GM12878 (cell line): ENCODE data around the gene ATP12A. TPM values are rescaled to one million over a fixed set of nuclear protein-coding genes. Genes with fewer than 3 reads are reported as not detected.

Source experiments
- ATAC-seq: fragments of 200-7000 bp; cut with Tn5 transposase; 3 replicates; pipeline ENCODE4 v1.9.1; 2020; ENCODE audit warnings: mild to moderate bottlenecking, moderate library complexity
- BruUV-seq: library from RNA; stranded (reverse); fragments of 400-500 nt; replicated peaks from 2 replicates; lab custom pipeline; 2021; lab: Mats Ljungman, UMichigan
- CTCF ChIA-PET: fragments of 300-600 bp; sonication (Branson Sonifier 250); formaldehyde crosslinking; extraction: SDS; loops from one replicate; lab custom pipeline; 2021; ENCODE audit warnings: inconsistent platforms; lab: Yijun Ruan, JAX
- POLR2A ChIA-PET: fragments of 350-600 bp; formaldehyde crosslinking; extraction: SDS; loops from one replicate; lab custom pipeline; 2021; ENCODE audit warnings: inconsistent platforms; lab: Charles Lee
- RAD21 ChIA-PET: fragments of 300-600 bp; sonication (Branson Sonifier 250); formaldehyde crosslinking; loops from one replicate; lab custom pipeline; 2023; ENCODE audit warnings: antibody characterized with exemption; ENCODE audit not compliant: unreplicated experiment; lab: Charles Lee
- SMC1A ChIA-PET: fragments of 300-600 bp; sonication (Branson Sonifier 250); formaldehyde crosslinking; loops from one replicate; lab custom pipeline; 2023; ENCODE audit not compliant: unreplicated experiment, uncharacterized antibody; lab: Charles Lee
- DNase-seq: peaks from one replicate; pipeline ENCODE4 v3.0.0-alpha.2; 2011; ENCODE audit warnings: low read depth, low spot score
- FAIRE-seq: peaks from 3 replicates; lab custom pipeline; 2011; peaks lifted over from hg19 to GRCh38; lab: Jason Lieb, UNC
- H2AFZ ChIP-seq: 2 replicates; pipeline ENCODE4 v1.6.0; 2011; ENCODE audit warnings: low read depth, low read length, control low read depth; ENCODE audit not compliant: control insufficient read depth
- H3K27ac ChIP-seq: 2 replicates; pipeline ENCODE4 v1.5.1; 2011; ENCODE audit warnings: control low read depth; ENCODE audit not compliant: control insufficient read depth, insufficient read depth
- H3K27me3 ChIP-seq, 2 experiments: replicated peaks in 1 of 2; 2 replicates each; pipeline versions ENCODE4 v1.6.0 to v1.6.1; 2011; ENCODE audit warnings: low read length in 1 of 2; ENCODE audit not compliant: control insufficient read depth in 2 of 2, insufficient read depth in 2 of 2
- H3K36me3 ChIP-seq, 2 experiments: 2 replicates each; pipeline ENCODE4 v1.5.1; 2011; ENCODE audit warnings: low read length in 1 of 2; ENCODE audit not compliant: control insufficient read depth in 2 of 2, insufficient read depth in 2 of 2
- H3K4me1 ChIP-seq: 2 replicates; pipeline ENCODE4 v1.6.1; 2011; ENCODE audit warnings: mild to moderate bottlenecking, low read length, moderate library complexity, mixed read lengths; ENCODE audit not compliant: control insufficient read depth, insufficient read depth
- H3K4me2 ChIP-seq: 2 replicates; pipeline ENCODE4 v1.6.0; 2011; ENCODE audit warnings: control low read depth; ENCODE audit not compliant: control insufficient read depth, insufficient read depth
- H3K4me3 ChIP-seq: fragments of 200-600 bp; sonication (generic); 2 replicates; pipeline ENCODE4 v1.5.1; 2016
- H3K79me2 ChIP-seq: 2 replicates; pipeline ENCODE4 v1.6.0; 2011; ENCODE audit warnings: low read length; ENCODE audit not compliant: control insufficient read depth, insufficient read depth
- H3K9ac ChIP-seq: 2 replicates; pipeline ENCODE4 v1.8.0; 2011; ENCODE audit warnings: low read length, control low read depth, mixed read lengths; ENCODE audit not compliant: control insufficient read depth, insufficient read depth
- H3K9me3 ChIP-seq: replicated peaks from 3 replicates; pipeline ENCODE4 v1.5.1; 2011; ENCODE audit warnings: mild to moderate bottlenecking, low read length; ENCODE audit not compliant: control insufficient read depth, insufficient read depth
- H4K20me1 ChIP-seq: 2 replicates; pipeline ENCODE4 v1.6.0; 2011; ENCODE audit not compliant: control insufficient read depth, insufficient read depth
- BMI1 ChIP-seq: fragments of 450-650 bp; IDR thresholded peaks from 2 replicates; pipeline ENCODE4 v1.6.1; 2016; ENCODE audit warnings: mild to moderate bottlenecking, moderate library complexity, borderline replicate concordance
- EP300 ChIP-seq, 2 experiments: fragments of 150-350 bp in 1 of 2; IDR thresholded peaks; 2 replicates each; pipeline ENCODE4 v1.6.1; 2011 to 2012; ENCODE audit warnings: low read depth in 2 of 2, low read length in 2 of 2, borderline replicate concordance in 1 of 2, improper control_type of control experiment in 1 of 2, inconsistent platforms in 1 of 2; ENCODE audit not compliant: control insufficient read depth in 1 of 2
- FOXK2 ChIP-seq: fragments of 450-650 bp; IDR thresholded peaks from 2 replicates; pipeline ENCODE4 v1.6.1; 2017; ENCODE audit warnings: mild to moderate bottlenecking, moderate library complexity
- JUNB ChIP-seq: IDR thresholded peaks from 2 replicates; pipeline ENCODE4 v1.6.1; 2016; ENCODE audit warnings: antibody characterized with exemption, mild to moderate bottlenecking
- MEF2B ChIP-seq: fragments of 450-650 bp; IDR thresholded peaks from 2 replicates; pipeline ENCODE4 v1.6.1; 2018; ENCODE audit warnings: mild to moderate bottlenecking, moderate library complexity; ENCODE audit not compliant: partially characterized antibody, poor library complexity, severe bottlenecking
- RELA ChIP-seq: fragments of 450-650 bp; IDR thresholded peaks from 2 replicates; pipeline ENCODE4 v1.8.0; 2014; ENCODE audit warnings: borderline replicate concordance; ENCODE audit not compliant: partially characterized antibody
- RFX5 ChIP-seq: IDR thresholded peaks from 2 replicates; pipeline ENCODE4 v1.6.1; 2011; ENCODE audit warnings: low read depth, low read length, improper control_type of control experiment
- SMARCA5 ChIP-seq: fragments of 450-650 bp; IDR thresholded peaks from 2 replicates; pipeline ENCODE4 v1.6.1; 2017; ENCODE audit warnings: mild to moderate bottlenecking
- SREBF2 ChIP-seq: IDR thresholded peaks from 2 replicates; pipeline ENCODE4 v1.6.1; 2012; ENCODE audit warnings: mild to moderate bottlenecking, low read length
- SRF ChIP-seq, 2 experiments: IDR thresholded peaks; 2 replicates each; pipeline ENCODE4 v1.6.1; 2011; ENCODE audit warnings: low read depth in 2 of 2, low read length in 2 of 2, mild to moderate bottlenecking in 1 of 2, moderate library complexity in 1 of 2
- YBX1 ChIP-seq: fragments of 450-650 bp; IDR thresholded peaks from 2 replicates; pipeline ENCODE4 v1.6.1; 2016; ENCODE audit warnings: antibody characterized with exemption
- ZZZ3 ChIP-seq: IDR thresholded peaks from 2 replicates; pipeline ENCODE4 v1.6.1; 2011; ENCODE audit warnings: low read depth; ENCODE audit not compliant: control insufficient read depth, insufficient read length
- WGBS: methylation state at CpG from one replicate; pipeline ENCODE4 v1.1.6; 2016; ENCODE audit warnings: low lambda C conversion rate; ENCODE audit not compliant: insufficient replicate concordance, insufficient coverage; ENCODE audit errors: missing lambda C conversion rate; 5-methylcytosine and 5-hydroxymethylcytosine counted together
- in situ Hi-C: fragments of 300-500 bp; cut with MboI; formaldehyde crosslinking; loops from 9 replicates; pipeline ENCODE4 v1.14.3; 2018; ENCODE audit warnings: mixed read lengths
- intact Hi-C: fragments of 100-400 bp; cut with micrococcal nuclease; formaldehyde crosslinking; loops from one replicate; pipeline ENCODE4 v1.14.2; 2022; ENCODE audit not compliant: unreplicated experiment
- polyA plus RNA-seq, 11 experiments: library from polyadenylated mRNA; depleted of rRNA in 4 of 11; unstranded in 6 of 11; stranded (reverse) in 5 of 11; fragments of >200 nt; fragmentation: Nextera tagmentation in 4 of 11; fragmentation: Illumina TruSeq in 1 of 11; extraction: Ambion mirVana in 4 of 11; extraction: Trizol in 1 of 11; gene quantifications; 1 replicate in 1 of 11; 2 replicates in 10 of 11; pipeline versions ENCODE4 v1.2.1 to v1.2.3, GENCODE V29; 2011 to 2016; ENCODE audit warnings: inconsistent platforms in 2 of 11, missing spikeins in 2 of 11, low read depth in 1 of 11
- total RNA-seq, 4 experiments: library from RNA; depleted of rRNA in 3 of 4; stranded (reverse); fragments of >200 nt in 3 of 4; fragmentation: Illumina TruSeq in 1 of 4; extraction: Trizol in 1 of 4; gene quantifications; 2 replicates each; pipeline versions ENCODE4 v1.2.1 to v1.2.3, GENCODE V29; 2013 to 2021
- TF ChIP-seq, protein P1 (sequence below): IDR thresholded peaks from 2 replicates; pipeline ENCODE4 v1.6.1; 2012; ENCODE audit warnings: mild to moderate bottlenecking, low read depth, low read length
- TF ChIP-seq, protein P2 (sequence below): fragments of 150-350 bp; IDR thresholded peaks from 2 replicates; pipeline ENCODE4 v1.6.1; 2016; ENCODE audit warnings: low read depth, low read length
- TF ChIP-seq, protein P3 (sequence below): IDR thresholded peaks from 2 replicates; pipeline ENCODE4 v1.6.1; 2011; ENCODE audit warnings: borderline replicate concordance, low read depth, mild to moderate bottlenecking, moderate library complexity, mixed read lengths, low read length; ENCODE audit not compliant: insufficient read depth; ENCODE audit errors: extremely low read length

The ATP12A gene
- total and polyA plus RNA-seq, 10 of the 15 experiments (the other 5 are each of a cell fraction or from before 2014, with no cell fraction given): 0.02 to 0.08 (median 0.04) TPM; not detected in 6

DNA sequence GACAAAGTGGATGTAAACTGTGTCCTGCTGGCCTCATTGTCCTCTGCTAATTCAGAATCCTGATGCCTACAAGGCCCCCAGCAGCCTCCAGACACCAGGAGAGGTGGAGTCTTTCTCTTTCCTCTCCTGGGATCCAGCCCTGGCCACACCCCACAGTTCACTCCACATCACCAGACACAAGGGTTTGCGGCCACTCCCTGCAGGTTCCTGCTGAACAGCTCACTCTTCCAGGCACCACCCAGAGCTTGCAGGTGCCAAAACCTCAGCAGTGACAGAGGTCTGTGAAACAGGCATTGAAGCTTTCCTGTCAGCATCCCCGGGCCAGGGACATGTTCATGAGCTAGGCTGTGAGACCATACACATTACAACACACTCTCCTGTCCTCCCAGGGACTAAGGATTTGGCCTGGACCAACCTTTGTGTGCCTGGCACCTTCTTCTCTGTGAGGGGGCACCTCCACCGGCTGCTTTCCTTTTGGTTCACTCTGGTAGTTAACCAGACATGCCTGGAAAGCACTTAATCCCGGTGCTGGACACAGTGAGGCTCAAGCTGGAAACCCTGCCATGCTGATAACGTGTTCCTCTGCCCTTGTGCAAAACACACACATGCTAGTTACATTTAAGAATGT, 11.1 kb upstream of the ATP12A start:
- Histone ChIP-seq H3K27ac (no peak overlapping the region), H3K4me2 (no peak overlapping the region), H3K27me3 (no peaks in the 10 kb centered on the region), H3K79me2 (no peaks in the 10 kb centered on the region), H2AFZ (no peak overlapping the region), H3K9ac (no peak overlapping the region), H4K20me1 (no peaks in the 10 kb centered on the region), H3K4me1 (no peaks in the 10 kb centered on the region), H3K36me3 (no peaks in the 10 kb centered on the region), H3K4me3 (no peak overlapping the region), H3K9me3 (no peaks in the 10 kb centered on the region)
- in situ Hi-C loops (no loop called here), intact Hi-C loops (no loop called here)
- ChIA-PET SMC1A (no interaction called here), POLR2A (no interaction called here), RAD21 (no interaction called here), CTCF (interaction anchor here (1.0 to 1.3 kb wide), 2 partner anchors 14 to 88 kb away, joined by 3 to 4 read pairs; no protein-coding TSS in a partner anchor)
- no TSS peak for BruUV-seq
- DNase-seq (no peak), ATAC-seq (no peak), FAIRE-seq (no peak)
- 28% methylated on average over 5 of the region's 5 CpGs for WGBS
- TF ChIP-seq, protein P1, sequence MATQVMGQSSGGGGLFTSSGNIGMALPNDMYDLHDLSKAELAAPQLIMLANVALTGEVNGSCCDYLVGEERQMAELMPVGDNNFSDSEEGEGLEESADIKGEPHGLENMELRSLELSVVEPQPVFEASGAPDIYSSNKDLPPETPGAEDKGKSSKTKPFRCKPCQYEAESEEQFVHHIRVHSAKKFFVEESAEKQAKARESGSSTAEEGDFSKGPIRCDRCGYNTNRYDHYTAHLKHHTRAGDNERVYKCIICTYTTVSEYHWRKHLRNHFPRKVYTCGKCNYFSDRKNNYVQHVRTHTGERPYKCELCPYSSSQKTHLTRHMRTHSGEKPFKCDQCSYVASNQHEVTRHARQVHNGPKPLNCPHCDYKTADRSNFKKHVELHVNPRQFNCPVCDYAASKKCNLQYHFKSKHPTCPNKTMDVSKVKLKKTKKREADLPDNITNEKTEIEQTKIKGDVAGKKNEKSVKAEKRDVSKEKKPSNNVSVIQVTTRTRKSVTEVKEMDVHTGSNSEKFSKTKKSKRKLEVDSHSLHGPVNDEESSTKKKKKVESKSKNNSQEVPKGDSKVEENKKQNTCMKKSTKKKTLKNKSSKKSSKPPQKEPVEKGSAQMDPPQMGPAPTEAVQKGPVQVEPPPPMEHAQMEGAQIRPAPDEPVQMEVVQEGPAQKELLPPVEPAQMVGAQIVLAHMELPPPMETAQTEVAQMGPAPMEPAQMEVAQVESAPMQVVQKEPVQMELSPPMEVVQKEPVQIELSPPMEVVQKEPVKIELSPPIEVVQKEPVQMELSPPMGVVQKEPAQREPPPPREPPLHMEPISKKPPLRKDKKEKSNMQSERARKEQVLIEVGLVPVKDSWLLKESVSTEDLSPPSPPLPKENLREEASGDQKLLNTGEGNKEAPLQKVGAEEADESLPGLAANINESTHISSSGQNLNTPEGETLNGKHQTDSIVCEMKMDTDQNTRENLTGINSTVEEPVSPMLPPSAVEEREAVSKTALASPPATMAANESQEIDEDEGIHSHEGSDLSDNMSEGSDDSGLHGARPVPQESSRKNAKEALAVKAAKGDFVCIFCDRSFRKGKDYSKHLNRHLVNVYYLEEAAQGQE: no peak
- TF ChIP-seq MEF2B (no peak), BMI1 (no peak), JUNB (no peak), FOXK2 (no peak), ZZZ3 (no peak), YBX1 (no peak), SRF (IDR thresholded peaks at IDR 0.05; ENCODE audit: low read depth in 2 of 2, low read length in 2 of 2) (no peak), RFX5 (no peak), EP300 (IDR thresholded peaks at IDR 0.05; ENCODE audit: borderline replicate concordance in 1 of 2, control insufficient read depth in 1 of 2, low read depth in 2 of 2, low read length in 2 of 2) (no peak), RELA (no peak), SMARCA5 (no peak), SREBF2 (no peak)
- TF ChIP-seq, protein P2, sequence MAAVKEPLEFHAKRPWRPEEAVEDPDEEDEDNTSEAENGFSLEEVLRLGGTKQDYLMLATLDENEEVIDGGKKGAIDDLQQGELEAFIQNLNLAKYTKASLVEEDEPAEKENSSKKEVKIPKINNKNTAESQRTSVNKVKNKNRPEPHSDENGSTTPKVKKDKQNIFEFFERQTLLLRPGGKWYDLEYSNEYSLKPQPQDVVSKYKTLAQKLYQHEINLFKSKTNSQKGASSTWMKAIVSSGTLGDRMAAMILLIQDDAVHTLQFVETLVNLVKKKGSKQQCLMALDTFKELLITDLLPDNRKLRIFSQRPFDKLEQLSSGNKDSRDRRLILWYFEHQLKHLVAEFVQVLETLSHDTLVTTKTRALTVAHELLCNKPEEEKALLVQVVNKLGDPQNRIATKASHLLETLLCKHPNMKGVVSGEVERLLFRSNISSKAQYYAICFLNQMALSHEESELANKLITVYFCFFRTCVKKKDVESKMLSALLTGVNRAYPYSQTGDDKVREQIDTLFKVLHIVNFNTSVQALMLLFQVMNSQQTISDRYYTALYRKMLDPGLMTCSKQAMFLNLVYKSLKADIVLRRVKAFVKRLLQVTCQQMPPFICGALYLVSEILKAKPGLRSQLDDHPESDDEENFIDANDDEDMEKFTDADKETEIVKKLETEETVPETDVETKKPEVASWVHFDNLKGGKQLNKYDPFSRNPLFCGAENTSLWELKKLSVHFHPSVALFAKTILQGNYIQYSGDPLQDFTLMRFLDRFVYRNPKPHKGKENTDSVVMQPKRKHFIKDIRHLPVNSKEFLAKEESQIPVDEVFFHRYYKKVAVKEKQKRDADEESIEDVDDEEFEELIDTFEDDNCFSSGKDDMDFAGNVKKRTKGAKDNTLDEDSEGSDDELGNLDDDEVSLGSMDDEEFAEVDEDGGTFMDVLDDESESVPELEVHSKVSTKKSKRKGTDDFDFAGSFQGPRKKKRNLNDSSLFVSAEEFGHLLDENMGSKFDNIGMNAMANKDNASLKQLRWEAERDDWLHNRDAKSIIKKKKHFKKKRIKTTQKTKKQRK: no peak
- TF ChIP-seq, protein P3, sequence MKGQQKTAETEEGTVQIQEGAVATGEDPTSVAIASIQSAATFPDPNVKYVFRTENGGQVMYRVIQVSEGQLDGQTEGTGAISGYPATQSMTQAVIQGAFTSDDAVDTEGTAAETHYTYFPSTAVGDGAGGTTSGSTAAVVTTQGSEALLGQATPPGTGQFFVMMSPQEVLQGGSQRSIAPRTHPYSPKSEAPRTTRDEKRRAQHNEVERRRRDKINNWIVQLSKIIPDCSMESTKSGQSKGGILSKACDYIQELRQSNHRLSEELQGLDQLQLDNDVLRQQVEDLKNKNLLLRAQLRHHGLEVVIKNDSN: no peak
